Neural cell (in vitro differentiated cells): ENCODE measurements around the gene PRLH.

Experiments
- EZH2 ChIP-seq: fragments of 200-600, 300-800 bp; shearing (Covaris generic), sonication (generic); IDR thresholded peaks from 2 replicates; pipeline ENCODE4 v1.6.1; 2014; ENCODE audit warnings: antibody characterized with exemption, low read length, borderline replicate concordance, mild to moderate bottlenecking; ENCODE audit not compliant: insufficient read depth, poor library complexity, severe bottlenecking
- SMC3 ChIP-seq: fragments of 450-650 bp; conservative IDR thresholded peaks from 2 replicates; pipeline ENCODE4 v1.6.1; 2014; ENCODE audit warnings: antibody characterized with exemption, mild to moderate bottlenecking, moderate library complexity; ENCODE audit not compliant: poor library complexity
- TF ChIP-seq, protein P1 (sequence below): fragments of 450-650 bp; IDR thresholded peaks from 2 replicates; pipeline ENCODE4 v1.5.1; 2014; ENCODE audit warnings: antibody characterized with exemption, mild to moderate bottlenecking, moderate library complexity; ENCODE audit not compliant: poor library complexity, severe bottlenecking

DNA sequence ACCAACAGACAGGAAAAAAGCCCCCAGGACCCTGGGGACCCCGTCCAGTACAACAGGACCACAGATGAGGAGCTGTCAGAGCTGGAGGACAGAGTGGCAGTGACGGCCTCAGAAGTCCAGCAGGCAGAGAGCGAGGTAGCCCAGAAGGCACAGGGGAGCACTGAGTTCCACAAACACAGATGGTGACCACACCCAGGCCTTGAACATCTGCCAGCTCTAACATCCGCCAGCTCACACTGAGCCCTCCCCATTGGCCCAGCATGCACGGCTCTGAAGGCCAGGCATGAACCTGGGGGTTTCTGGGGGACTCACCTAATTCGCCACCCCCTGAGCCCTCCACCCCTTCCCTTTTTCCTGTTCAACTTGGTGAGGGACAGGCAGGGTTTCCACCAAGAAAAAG, 25.6 kb upstream of the PRLH start:
- TF ChIP-seq, protein P1, sequence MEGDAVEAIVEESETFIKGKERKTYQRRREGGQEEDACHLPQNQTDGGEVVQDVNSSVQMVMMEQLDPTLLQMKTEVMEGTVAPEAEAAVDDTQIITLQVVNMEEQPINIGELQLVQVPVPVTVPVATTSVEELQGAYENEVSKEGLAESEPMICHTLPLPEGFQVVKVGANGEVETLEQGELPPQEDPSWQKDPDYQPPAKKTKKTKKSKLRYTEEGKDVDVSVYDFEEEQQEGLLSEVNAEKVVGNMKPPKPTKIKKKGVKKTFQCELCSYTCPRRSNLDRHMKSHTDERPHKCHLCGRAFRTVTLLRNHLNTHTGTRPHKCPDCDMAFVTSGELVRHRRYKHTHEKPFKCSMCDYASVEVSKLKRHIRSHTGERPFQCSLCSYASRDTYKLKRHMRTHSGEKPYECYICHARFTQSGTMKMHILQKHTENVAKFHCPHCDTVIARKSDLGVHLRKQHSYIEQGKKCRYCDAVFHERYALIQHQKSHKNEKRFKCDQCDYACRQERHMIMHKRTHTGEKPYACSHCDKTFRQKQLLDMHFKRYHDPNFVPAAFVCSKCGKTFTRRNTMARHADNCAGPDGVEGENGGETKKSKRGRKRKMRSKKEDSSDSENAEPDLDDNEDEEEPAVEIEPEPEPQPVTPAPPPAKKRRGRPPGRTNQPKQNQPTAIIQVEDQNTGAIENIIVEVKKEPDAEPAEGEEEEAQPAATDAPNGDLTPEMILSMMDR = no peak
- TF ChIP-seq SMC3 (no peak), EZH2 (no peak)
